HG02943 (cell line): ENCODE measurements around the gene TSPAN2.

Source experiments
- ATAC-seq: cut with Tn5 transposase; IDR thresholded peaks from one replicate; pipeline ENCODE4 v1.9.1; 2021; ENCODE audit warnings: mild to moderate bottlenecking, low read depth, moderate library complexity; ENCODE audit not compliant: unreplicated experiment

Gene TSPAN2

GRCh38 chr1:115089420-115090185, at the start of gene TSPAN2:
TSPAN2 (minus strand) TSS chr1:115089503; CDS start chr1:115089432, 71 bp downstream.
- no peak for ATAC-seq

GRCh38 chr1:115138973-115139372, 49.7 kb upstream of the TSPAN2 start:
- ATAC-seq: no peak

GRCh38 chr1:115138271-115138670, 49.0 kb upstream of the TSPAN2 start:
- no peak for ATAC-seq

DNA sequence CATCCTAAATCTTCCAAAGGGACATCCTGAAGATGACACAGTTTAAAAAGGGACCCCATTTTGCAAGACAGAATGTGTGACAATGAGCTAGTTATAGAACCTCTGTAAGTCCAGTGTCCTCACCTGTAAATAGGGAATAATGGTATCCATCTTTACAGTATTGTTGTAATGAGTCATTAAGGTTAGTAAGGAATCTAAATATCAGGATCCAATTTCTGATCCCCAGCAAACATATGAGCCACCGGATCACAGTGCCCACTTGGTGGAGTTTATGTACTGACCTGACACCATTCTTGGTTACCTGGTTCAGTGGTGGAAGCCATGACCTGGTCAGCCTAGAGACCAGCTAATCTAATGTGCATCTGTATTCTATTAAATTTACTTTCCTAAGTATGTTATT, 47.9 kb upstream of the TSPAN2 start:
- no peak for ATAC-seq

- ATAC-seq: no peak
Observed at GRCh38 chr1:115136706-115137105, 47.4 kb upstream of the TSPAN2 start.

DNA sequence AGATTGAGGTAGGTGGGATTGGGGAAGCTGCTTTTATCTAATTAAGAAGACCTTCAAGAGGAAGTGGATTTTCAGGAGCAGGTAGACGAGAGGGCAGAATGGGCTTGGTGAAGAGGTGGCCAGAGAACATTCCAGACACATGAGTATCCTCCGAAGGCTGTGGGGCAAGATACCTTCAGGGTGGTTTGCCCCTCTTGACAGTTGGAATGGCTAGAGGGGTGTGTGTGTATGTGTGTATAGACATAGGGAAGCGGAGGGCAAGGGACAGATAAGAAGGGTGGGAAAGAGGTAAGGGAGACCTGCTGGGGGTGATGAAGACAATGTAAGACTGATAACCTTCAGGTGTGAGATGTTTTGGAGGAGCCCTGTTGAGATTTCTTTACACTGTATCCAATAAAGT, 46.8 kb upstream of the TSPAN2 start:
- ATAC-seq: no peak

DNA sequence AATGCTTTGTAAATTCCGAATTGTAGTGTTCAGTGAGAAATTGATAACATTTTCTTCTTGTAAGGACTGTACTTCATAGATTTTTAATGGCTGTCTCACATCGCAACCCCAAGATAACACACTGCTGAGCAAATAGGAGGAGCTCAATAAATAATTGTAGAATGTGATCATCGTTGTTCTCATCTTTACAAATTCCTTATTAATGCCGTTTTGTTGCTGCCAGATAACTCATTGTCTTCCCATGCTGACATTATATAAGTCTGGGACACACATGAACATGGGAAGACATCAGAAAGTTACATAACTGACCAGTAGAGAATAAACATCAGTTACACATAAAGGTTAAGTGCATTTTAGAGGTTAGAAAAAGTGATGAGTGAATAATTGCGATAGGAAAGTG, 46.4 kb upstream of the TSPAN2 start:
- ATAC-seq: no peak

- no peak for ATAC-seq
Observed at GRCh38 chr1:115134850-115135480, 45.7 kb upstream of the TSPAN2 start.

- ATAC-seq: no peak
Observed at GRCh38 chr1:115134231-115134630, 44.9 kb upstream of the TSPAN2 start.

DNA sequence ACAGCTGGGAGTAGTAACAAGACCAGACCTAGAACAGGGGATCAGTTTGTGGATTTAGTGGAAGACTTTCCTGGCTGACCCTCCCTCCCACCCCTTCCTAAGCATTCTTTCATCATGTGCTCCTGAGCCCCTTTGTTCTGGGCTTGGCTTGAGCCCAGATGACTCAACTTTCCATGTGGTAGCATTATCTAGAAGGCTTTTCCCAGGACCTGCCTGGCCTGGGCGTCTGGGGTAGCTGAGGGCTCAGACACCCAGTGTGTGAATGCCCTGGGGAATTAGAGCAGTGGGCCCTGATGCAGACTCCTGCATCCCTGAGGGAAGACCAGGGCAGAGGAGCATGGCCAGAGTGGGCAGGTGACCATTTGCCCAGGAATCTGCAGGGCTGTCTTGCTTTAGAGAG, 44.1 kb upstream of the TSPAN2 start:
- no peak for ATAC-seq

DNA sequence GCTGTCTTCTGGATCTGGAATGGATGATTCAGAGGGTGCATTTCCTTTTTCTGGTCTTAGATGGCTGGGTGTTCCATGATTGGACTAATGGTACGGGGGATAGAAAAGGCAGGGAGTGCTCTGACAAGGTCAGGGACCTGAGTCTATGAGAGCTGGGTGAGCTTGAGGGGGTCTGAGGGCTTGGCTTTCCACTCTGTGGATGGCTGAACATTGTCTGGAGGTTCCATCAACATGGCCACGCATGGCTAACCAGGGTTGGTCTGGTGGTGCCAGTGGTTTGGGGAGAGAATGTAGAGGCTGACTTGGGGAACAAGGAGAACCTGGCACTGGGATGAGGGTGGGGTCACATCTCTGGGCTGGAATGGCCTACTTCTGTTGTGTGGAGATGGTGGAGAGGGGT, 41.5 kb upstream of the TSPAN2 start:
- no peak for ATAC-seq

GRCh38 chr1:115129071-115129640, 39.9 kb upstream of the TSPAN2 start:
- no peak for ATAC-seq

GRCh38 chr1:115127539-115127938, 38.2 kb upstream of the TSPAN2 start:
- ATAC-seq: no peak

DNA sequence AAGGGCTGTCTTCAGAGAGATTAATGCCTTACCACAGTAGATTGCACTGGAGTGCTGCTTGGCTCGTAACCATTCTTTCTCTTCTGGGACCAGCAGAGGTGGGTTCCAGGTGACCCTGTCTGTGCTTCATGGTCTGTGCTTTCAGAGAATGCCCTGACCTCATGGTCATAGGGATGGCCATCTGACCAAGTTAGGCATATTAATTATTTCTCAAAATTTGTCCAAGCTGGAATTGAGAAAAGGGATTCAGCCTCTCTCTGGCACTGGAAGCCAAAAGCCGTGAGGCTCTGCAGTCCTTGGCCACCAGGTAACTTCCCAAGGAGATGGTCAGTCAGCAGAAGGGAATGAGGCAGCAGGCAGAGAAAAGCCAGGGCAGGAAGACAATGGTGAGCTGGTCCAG, 37.2 kb upstream of the TSPAN2 start:
- ATAC-seq: no peak

DNA sequence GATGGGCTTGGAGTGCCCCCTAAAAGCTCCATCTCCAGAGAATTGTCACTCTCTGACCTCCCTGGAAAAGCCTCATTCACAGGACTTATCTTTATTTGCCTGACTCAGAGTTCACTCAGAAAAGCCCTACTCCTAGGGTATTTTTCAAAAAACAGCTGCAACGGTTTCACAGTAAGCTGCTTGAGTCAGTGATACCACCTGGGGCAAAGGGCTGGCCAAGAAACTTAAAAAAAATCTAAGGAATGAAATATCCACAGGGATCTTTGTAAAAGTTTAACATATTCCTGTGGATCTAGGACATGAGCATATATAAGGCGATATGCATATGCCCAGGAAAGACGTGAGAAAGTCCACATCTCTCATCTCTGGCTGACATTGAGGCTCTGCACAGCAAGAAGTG, 33.8 kb upstream of the TSPAN2 start:
- no peak for ATAC-seq

GRCh38 chr1:115121793-115122192, 32.5 kb upstream of the TSPAN2 start:
- no peak for ATAC-seq

- ATAC-seq: no peak
Observed at GRCh38 chr1:115120296-115120695, 31.0 kb upstream of the TSPAN2 start.

DNA sequence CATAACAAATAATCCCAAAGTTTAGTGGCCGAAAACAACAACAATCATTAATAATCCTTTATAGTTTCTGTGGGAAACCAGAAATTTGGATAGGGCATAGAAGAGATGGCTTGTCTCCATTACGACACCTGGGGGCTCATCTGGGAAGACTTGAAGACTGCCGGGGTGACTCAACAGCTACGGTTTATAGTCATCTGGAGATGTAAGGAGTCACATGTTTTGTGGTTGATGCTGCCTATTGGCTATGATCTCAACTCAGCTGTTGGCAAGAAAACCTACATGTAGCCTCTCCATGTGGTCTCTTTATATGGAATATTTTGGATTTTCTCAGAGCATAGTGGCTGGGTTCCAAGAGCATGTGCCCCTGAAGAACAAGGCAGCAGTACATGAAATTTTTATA, 29.3 kb upstream of the TSPAN2 start:
- no peak for ATAC-seq

DNA sequence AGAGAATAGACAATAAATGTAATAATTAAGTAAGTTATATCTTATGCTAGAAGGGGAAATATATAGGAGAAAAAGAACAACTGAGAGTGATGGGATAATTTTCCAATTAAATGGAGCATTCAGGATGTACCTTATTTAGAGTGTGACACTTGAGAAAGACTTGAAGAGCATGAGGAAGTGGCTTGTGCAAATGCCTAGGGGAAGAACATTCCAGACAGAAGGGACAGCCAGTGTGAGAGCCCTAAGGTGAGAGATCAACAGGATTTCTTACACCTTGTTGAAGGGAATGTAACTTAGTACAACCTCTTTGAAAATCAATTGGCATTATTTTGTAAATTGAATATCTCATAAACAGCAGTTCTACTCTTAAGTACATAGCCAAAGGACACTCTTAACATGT, 28.8 kb upstream of the TSPAN2 start:
- ATAC-seq: no peak

DNA sequence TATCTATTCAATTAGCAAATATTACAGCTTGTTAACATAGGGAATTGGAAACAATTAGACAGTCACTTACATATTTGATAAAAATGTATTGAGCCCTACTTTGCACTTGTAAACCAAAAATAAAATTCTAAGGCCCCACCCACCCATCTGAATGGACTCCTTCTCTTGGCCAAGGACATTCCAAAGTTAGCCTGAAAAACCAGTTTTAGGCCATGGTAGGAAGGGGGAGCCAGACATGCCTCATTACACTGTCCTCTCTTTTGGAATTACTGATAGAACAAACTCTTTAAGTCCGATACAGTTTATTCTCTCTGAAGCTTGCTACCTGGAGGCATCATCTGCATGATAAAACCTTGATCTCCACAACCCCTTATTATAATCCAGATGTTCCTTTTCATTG, 28.0 kb upstream of the TSPAN2 start:
- ATAC-seq: no peak

- no peak for ATAC-seq
Observed at GRCh38 chr1:115116512-115116911, 27.2 kb upstream of the TSPAN2 start.
